ENCODE results near the gene C13orf46.

DNA sequence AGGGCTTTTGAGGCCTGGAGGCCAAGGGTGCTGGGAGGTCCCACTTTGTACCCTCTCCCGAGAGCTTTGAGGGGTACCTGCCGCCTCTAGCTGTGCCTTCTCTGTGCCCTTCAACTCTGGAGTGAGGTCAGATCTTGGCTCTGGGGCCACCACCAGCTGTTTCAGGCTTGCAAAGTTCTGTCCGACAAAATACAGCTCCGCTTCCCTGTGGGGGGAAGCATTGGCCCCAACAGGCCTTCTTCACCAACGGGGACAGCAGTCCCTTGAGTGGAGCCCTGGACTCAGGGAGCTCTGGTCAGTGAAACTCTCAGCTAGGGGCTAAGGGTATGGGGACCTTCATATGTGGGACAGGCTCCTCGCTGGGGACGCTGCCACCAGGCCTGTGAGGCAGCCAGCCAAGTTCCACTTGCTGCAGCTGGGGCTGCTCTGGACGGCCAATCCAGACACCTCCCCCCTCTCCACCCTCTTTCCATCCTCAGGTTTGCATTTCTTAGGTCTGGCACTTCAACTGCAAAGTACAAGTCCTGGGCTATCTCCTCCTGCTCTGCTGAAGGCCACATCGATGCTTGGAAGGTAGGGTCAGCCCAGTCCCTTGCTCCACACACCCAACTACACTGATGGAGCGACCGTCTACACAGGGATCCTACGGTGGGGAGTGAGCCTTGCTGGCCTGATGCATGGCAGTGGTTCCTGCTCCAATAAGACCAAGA, 46.8 kb downstream of the C13orf46 start:
- TF ChIP-seq, protein P1, sequence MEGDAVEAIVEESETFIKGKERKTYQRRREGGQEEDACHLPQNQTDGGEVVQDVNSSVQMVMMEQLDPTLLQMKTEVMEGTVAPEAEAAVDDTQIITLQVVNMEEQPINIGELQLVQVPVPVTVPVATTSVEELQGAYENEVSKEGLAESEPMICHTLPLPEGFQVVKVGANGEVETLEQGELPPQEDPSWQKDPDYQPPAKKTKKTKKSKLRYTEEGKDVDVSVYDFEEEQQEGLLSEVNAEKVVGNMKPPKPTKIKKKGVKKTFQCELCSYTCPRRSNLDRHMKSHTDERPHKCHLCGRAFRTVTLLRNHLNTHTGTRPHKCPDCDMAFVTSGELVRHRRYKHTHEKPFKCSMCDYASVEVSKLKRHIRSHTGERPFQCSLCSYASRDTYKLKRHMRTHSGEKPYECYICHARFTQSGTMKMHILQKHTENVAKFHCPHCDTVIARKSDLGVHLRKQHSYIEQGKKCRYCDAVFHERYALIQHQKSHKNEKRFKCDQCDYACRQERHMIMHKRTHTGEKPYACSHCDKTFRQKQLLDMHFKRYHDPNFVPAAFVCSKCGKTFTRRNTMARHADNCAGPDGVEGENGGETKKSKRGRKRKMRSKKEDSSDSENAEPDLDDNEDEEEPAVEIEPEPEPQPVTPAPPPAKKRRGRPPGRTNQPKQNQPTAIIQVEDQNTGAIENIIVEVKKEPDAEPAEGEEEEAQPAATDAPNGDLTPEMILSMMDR (IDR thresholded peaks at IDR 0.05) = no peak
- no peak for TF ChIP-seq EZH2 (IDR thresholded peaks at IDR 0.05; ENCODE audit: borderline replicate concordance, insufficient read depth, low read depth, low read length, poor library complexity, severe bottlenecking)

Measured in B cell (primary cell).